ENCODE measurements around the gene ESR1.

DNA sequence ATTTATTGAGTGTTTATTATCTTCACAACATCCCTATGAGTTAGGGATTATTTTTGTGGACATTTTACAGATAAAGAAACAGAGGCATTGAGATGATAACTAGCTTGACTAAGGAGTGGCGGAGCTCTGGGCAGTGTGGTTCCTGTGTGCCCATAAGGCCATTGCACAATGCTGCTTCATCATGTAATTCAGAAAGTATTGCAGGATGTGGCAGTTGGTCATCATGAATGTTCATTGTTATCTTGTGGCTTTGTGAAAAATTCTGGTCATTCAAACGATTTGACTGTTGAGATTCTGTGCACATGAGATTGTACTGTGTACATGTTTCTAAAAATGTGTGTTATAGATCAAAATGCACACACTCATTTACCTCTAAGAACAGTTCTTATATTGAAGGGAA is 150.8 kb downstream of the ESR1 start:
- TF ChIP-seq EZH2 (IDR thresholded peaks at IDR 0.05; ENCODE audit: insufficient read depth, low read length) (no peak), CTCF (IDR thresholded peaks at IDR 0.05; ENCODE audit: insufficient read depth, low read depth, low read length) (no peak)
